GM19452 (cell line): ENCODE results near the gene STAB2.

Experiments
- ATAC-seq: cut with Tn5 transposase; IDR thresholded peaks from one replicate; pipeline ENCODE4 v1.9.1; 2021; ENCODE audit not compliant: unreplicated experiment

STAB2 gene

DNA sequence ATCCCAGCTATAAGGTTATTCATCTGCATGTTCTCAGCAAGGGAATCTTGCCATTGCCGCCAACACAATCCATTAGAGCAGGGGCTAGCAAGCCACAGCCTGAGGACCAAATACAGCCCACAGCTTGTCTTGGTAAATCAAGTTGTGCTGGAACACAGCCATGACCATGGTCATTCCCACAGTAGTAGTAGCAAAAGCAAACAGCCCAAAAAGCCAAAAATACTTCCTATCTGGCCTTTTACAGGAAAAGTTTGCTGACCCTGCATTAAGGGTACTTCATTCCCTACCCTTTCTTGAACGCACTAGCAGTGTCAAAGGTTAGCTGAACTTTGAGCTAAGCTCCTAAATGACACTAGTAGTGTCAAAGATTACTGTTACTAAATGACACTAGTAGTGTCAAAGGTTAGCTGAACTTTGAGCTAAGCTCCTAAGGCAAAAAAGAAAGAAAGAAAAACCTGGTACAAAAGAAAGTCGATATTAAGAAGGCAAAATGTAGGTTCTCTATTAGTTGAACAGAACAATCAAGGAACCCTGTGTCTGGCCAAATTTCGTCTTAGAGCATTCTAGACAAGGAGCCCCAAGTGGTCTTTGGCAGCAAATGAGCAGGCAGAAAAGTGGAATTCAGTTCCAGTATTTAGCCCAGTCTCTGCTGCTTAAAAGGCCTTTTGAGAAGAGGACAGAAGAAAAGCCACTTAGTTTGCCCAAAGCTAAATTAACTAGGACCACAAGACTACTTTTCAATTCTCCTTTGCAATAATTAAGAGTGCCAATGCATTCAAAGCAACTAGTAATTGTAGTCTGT is 186.2 kb downstream of the STAB2 start:
- no peak for ATAC-seq

DNA sequence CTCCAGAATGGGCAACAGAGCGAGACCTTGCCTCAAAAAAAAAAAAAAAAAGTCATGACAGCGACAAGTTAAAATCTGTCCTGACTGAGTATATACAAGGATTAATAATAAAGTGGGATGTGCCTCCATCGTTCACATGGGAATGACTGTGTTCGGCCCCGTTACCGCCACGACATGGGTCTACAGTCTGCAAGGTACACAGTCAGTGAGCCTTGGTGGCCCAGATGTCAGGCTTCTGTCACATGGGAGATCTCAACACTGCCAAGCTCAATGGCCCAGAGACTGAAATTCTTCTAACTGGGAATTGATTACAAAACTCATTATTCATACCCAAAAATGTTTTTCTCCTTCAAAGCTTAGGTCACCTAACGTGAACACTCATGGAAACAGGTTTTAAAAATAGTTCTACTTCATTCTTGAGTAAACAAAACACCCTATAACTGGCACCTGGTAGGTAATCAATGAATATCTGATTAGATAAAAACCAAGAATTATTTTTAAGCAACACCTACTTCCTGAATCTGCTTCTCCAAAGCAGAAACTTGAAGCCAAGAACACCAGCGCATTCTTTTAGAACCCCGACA is 188.0 kb downstream of the STAB2 start:
- ATAC-seq = no peak

DNA sequence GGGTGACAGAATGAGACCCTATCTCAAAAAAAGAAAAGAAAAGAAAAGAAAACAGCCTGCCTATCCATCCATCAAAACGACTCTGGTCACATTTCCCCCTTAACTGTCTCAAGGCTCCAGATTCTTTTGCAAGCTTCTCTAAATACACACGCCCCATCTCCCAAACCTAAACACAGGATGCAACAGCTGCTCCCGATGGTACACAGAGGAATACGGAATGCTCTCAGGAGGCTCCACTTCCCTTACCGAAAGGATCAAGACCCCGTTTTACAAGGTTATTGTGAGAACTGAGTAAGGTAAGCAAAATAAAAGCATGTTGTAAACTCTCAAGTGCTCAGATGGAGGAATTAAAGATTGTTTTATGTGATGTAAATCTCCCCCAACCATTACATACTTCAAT is 191.7 kb downstream of the STAB2 start:
- ATAC-seq = no peak

DNA sequence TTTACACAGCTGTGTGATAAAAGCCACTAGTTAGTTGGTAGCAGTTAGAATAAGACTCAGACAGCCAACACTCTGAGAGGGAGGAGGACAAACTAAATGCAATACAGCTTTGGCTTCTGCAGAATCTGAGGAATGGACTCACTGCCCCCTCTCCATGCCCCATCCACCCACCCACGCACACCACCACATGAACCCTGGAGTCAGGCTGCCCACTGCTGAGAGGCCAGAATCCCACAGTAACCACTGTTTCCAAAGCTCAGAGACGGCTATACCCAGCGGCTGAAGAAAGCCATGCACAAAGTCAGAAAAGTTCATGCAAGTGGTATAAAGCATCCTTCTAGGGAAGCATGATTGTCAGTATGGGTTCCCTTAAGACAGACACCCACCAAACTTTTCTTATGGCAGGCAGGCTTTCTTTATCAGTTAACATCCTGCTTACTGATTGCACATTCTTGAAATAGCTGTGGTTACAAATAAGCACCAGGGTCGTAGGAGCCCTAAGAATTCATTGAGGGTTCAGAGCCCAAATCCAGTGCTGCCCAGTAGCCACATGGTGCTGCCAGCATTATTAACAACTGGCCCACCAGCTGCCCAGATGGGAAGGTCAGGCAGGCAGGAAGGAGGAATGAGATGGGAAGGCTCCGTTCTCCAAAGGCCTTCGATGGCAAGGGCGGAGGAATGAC is 192.5 kb downstream of the STAB2 start:
- no peak for ATAC-seq

DNA sequence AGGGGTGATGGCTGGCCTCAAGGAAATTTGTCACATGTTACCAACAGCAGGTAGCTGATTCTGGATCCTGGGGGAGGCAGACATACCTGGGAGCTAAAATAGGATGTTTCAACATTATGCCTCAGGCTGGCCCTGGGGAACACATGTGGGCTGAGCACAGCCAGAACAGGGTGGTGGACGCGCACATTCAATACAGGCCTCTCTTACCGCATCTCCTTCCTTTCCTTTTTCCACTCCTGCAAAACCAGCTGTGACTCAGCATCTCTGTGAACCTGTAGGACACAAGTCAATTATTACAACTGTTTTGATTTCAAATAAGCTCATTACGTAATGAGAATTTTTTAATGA is 193.0 kb downstream of the STAB2 start:
- no peak for ATAC-seq

DNA sequence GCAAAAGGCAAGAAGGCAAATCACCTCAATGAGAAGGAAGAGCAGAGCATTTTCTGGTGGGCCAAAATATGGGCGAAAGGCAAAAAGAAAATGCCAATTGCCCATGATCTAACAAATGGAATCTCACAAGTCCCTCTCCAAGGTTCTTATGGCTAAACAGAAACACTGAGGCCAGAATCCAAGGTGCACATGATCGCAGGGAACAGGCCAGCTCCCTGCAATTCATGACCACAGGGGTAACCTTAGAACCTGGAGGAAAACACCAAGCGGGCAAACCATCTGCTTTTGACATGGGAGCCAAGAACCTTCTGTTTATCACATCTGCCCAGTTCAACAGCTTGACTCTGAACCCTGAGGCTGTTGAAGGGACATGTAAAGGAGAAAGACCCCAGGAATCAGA is 193.9 kb downstream of the STAB2 start:
- ATAC-seq = no peak

DNA sequence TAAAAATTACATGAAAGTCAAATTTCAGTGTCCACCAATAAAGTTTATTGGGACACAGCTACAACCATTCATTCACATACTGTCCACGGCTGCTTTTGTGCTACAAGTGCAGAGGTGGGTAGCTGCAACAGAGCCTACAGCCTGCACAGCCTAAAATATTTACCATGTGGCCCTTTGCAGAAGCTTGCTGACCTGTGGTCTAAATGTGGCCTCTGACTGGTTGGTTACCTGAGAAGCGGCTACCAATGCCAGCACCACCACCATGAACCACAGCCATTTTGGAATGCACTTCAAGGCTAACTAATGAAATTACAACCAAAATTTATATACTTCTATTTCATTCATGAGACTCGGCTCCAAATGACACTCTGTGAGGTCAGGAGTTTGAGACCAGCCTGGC is 195.3 kb downstream of the STAB2 start:
- no peak for ATAC-seq

DNA sequence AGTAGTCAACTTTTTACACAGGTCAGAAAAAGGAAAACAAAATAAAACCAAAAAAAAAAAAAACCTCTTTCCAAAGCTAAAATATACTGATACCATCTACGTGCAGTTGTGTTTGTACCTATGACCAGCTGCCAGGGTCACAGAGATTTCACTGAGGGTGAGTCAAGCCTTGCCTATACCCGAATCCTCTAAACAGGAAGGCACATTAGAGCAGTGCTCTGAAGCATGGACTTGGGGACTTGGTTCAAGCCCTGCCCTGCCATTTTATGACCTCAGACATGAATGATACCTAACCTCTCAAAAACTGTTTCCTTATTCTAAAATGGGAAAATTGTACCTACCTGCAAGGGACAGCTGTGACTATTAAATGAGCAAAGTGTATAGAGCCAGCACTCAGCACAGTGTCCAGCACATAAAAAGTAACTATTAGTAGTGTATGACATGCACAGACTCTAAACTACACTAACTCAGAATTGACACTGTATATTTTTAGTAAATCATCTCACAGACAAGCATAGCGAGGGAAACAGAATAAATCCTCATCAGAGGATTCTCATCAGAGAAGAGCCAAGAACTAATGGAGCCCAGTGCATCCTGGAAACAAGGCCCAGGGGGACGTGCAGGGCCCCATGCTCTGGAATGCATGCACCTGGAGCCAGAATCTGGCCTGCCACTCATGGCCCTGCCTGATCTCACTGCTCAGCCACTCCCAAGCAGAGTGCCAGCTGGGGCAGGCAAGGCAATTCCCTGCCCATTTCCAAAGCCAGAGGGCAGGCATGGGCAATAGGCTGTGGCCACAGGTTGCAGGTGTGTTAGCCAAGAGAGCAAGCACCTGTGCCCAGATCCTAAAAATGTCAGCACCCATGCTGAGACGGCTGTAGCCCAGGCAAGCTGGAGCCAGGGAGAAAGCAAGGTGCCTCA is 196.9 kb downstream of the STAB2 start:
- ATAC-seq = no peak

DNA sequence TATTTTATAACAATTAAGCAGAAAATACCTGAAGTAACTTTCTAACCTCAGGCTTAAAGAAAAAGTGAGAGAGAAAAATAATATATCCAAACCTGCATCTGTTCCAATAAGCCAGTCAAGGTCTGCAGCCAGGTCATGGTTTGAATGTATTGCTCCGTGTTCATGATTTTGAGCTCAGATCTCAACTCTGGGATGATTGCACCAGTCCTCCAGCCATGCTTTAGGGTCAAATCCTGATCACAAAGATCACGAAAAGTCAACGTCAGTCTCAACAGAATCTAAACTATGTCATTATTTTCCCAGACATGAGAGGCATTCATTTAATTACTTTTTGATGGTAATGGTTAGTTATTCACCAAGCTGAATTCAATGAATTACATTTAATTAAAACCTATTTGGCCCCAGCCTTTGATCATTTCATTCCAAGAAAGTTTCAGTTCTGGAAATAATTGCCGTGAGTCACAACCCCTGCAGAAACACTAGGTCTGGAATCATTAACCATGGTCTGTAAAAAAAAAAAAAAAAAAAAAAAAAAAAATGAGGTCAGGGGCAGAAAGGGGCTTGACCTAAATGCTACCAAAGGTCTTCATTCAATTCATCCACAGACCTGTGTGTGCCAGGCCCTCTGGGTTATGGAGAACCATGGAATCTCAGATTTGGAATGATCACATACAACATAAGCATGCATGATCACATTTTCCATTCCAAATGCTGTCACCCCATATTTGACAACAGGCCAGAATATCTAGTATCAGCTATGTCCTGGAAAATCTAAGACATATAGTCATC is 198.4 kb downstream of the STAB2 start:
- no peak for ATAC-seq

DNA sequence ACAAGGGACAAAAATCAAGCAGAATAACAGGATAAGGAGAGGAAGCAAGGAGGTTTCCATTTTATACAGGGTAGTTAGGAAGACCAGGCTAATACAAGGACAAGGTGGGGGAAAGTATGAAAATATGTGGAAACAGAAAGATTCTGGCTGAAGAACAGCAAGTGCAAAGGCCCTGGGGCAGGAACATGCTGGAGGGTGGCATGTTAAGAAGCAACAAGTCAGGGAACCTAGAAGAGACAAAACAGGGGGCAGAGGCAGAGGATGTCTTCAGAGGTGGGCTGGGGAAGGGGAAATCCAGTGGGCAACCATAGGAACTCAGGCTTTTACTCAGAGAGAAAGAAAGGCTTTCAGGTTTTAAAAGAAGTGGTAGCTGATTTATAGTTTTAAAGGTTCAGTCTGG is 199.1 kb downstream of the STAB2 start:
- ATAC-seq = no peak

DNA sequence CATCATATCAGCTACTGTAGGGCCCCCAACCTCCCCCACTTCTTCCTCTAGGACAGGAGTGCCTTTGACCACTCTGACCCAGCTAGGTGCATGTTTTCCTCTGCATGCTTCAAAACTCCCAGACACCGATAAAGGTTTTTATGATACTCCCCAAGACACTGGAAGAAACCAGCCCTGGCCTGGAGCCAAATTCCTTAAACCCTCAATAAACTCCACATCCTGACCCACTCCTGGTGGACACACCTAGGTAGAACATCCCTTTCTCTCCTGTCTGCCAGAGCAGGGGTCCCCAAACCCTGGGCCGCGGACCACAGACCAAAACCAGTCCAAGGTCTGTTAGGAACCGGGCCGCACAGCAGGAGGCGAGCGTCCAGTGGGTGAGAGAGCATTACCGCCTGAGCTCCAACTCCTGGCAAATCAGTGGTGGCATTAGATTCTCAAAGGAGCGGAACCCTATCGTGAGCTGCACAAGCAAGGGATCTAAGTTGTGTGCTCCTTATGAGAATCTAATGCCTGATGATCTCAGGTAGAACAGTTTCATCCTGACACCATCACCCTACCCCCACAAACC is 204.4 kb downstream of the STAB2 start:
- ATAC-seq = no peak

DNA sequence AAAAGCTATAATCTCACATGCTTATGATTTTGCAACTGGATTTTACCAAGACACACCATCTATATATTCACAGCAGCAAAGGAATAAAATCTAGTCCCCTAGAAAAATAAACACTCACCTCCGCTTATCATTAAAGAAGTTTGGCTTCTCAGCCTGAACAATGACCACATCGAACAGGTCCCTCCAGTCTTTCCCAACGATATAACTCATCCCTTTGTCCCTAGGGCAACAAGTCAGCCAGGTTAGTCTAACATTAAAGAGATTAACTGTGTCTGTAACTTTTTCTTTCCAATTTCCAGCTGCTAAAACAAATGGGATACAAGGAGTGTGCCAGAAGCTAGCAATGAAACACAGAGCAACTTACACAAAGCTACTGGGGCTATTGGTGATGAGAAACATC is 206.0 kb downstream of the STAB2 start:
- ATAC-seq = no peak

DNA sequence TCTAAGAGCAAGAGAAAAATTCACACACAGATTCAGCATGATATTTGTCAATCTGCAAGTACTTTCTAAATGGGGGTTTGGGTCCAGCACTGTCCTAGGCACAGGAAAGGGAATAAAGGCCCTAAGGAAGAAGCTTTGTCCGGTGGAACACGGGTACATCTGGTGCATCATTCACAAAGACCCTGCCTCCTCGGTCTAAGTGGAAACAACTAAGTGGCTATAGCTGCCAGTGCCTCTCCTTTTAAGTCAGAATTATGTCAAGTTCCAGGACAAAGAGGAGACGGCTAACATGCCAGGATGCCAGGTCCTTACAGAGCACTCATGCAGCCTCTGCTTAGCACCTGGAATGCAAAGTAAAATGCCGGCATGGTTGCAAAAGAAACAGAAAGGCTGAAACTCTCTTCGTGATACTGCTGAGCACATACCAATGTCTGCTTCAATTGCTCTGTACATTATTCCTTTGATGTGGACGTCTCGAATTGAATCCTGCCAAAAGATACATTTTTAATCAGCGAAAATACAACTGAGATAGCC is 206.5 kb downstream of the STAB2 start:
- no peak for ATAC-seq

DNA sequence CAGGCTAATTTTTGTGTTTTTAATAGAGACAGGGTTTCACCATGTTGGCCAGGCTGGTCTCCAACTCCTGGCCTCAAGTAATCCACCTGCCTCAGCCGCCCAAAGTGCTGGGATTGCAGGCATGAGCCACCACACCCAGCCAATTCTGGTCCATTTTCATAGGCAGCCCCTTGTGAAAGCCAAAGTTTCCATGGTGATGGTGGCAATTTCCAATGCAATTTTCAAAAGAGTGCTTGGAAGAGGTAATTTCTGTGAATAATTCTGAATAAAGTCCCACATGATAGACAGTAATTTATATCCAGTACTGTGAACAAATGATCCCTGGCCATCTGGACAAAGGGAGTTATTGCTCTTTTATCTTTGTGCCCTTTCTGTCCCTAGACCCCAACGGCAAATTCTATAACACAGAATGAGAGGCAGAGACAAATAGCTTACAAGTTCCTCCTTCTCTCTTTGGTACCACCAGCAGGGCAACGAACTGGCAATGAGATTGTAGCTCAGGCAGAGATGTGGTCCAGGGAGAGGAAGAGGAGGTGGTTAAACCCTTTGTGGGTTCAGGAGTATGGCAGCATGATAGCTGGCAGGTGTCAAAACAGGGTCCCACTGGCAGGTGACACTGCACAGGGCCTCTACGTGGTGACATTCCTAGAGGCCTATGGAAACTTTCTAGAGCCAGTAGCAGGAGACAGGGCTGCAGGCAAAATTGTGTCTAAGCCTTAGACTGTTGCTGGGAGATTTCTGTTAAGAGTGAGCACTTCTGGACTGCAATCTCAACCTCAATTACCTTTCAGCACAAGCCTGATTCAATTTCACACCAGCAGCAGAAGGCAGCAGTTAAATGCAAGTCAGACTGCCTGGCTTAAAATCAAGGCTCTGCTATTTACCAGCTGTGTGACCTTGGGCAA is 207.5 kb downstream of the STAB2 start:
- ATAC-seq = no peak

DNA sequence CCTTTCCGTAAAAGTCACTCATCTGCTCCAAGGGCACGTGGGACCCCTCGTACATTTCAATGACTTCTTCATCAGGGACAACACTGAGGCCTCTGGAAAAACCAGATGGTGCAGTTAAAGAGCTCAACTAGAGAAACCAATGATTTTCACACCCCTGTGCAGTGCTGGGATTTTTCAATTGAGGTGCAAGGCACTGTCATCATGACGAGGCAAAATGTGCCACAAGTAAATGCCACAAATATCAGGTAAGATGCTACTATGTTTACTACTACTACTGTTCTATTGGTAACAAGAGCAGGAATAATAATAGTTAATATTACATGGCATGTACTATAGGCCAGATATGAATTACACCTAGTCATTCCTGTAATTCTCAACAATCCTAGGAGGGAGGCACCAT is 211.5 kb downstream of the STAB2 start:
- ATAC-seq = no peak

DNA sequence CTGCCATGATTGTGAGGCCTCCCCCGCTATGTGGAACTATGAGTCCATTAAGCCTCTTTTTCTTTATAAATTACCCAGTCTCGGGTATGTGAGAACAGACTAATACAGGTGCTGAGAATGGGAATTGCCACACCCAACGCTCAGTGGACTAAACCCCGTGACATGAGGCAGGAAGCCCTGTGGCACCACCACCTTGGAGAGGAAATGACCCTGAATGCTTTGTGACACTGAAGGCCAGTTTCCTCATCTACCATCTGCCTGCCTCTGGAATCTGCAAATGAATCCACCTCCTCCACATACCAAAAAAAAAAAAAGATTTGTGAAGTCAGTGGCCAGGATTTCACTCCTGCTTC is 212.4 kb downstream of the STAB2 start:
- no peak for ATAC-seq

DNA sequence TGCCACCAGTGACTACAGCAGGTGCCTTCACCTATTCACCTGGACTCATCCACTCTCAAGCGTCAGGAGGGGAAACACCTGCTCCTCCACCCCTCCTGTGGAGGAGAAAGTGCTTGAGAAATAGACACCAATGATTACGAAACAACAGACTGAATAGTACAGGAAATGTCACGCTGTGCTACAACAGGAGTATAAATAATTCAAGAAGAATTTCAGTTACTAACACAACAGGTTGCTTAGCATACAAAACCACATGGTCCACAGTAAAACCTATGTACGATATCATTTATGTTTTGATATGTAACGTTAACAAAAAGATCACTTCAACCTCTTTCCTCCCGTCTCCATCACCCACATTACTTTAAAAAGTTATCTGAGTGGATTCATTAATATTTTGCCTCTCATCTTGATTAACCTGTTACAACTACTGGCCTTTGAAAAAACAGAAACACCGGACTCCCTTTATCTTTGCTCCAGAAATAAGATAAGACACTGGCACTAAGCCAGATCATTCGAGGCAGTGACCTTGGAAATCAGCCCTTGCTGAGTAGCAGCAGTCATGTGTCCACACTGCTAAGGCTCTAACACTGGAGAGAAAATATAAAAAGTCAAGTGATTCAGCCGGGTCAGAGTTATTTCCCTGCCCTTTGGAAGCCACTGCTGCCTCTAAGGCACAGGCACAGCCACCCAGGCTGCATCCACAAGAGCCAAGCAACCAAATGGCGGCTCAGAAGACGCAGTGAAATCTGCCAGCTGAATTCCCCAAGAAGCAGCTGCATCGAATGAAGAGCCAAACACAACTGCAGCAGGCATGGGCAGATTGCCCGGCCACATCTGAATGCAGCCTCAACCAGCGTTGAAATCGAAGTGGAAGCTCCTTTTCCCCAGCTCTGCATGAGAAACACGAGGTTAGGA is 213.0 kb downstream of the STAB2 start:
- no peak for ATAC-seq
